Measurements from ENCODE around the gene GRIK4. TPM values are rescaled to one million over a fixed set of nuclear protein-coding genes. Genes with fewer than 3 reads are reported as not detected.

Gene GRIK4
- total and polyA plus RNA-seq, 9 of the 15 experiments (the other 6 are each of a cell fraction or from before 2014, with no cell fraction given), result not detected

- TF ChIP-seq VEZF1 (CRISPR knock-in tag; IDR thresholded peaks at IDR 0.05) (no peak), RBM25 (IDR thresholded peaks at IDR 0.05; ENCODE audit: low read depth, low read length, severe bottlenecking) (peak; percentile 81), HMG20B (CRISPR knock-in tag; IDR thresholded peaks at IDR 0.05) (no peak), ZNF395 (CRISPR knock-in tag; IDR thresholded peaks at IDR 0.05) (no peak), THRB (CRISPR knock-in tag; conservative IDR thresholded peaks at IDR 0.05) (no peak), PYGO2 (tag; IDR thresholded peaks at IDR 0.05) (no peak), BCL6 (CRISPR knock-in tag; IDR thresholded peaks at IDR 0.05) (no peak), ZBTB12 (CRISPR knock-in tag; IDR thresholded peaks at IDR 0.05) (no peak), NFE2L1 (tag; IDR thresholded peaks at IDR 0.05; ENCODE audit: borderline replicate concordance, low read depth) (no peak)
Measured at GRCh38 chr11:120931057-120931779, 419.7 kb downstream of the GRIK4 start (continued).

Measured in K562 (cell line).